Measurements from ENCODE around the gene CR1L. TPM values are rescaled to one million over a fixed set of nuclear protein-coding genes. Genes with fewer than 3 reads are reported as not detected.
"Not testable (repeated sequence)": the region's sequence is repeated elsewhere in the genome, so short reads cannot be mapped to it uniquely, and the experiment has no call there.

CR1L gene
- polyA plus RNA-seq (ENCODE audit: low read depth in 6 of 6): not detected

GRCh38 chr1:207644852-207645634, at the start of gene CR1L:
TSS of gene CR1L (plus strand) at chr1:207645133. CDS start at chr1:207645234, 101 bp downstream.
- Mint-ChIP-seq H3K27ac (peak within 1 kb of the TSS in 4 of 6 donors; percentile 1 to 83 (median 36)), H3K4me1 (peaks cover 6 to 15% (median 13%) of the 10 kb centered on the region in 3 donors), H3K27me3 (no peaks in the 10 kb centered on the region), H3K4me3 (peak within 1 kb of the TSS; percentile 68 to 92 (median 86)), H3K9me3 (no peaks in the 10 kb centered on the region), H3K36me3 (peaks cover 0 to 7% of the 10 kb centered on the region in 2 donors)
- ATAC-seq (ENCODE audit: low read depth in 2 of 2): peak; percentile 98 to 99
- DNase-seq: peak; percentile 77

- Mint-ChIP-seq H3K4me3 (no peak overlapping the region), H3K9me3 (no peaks in the 10 kb centered on the region), H3K36me3 (peaks cover 15 to 23% of the 10 kb centered on the region in 2 donors), H3K4me1 (no peaks in the 10 kb centered on the region), H3K27ac (no peak overlapping the region), H3K27me3 (no peaks in the 10 kb centered on the region)
- ATAC-seq (ENCODE audit: low read depth in 2 of 2) (no peak), DNase-seq (no peak)
Observed at GRCh38 chr1:207603777-207604176, 41.2 kb upstream of the CR1L start.

- H3K27ac Mint-ChIP-seq: peak overlapping the region in 1 of 6 donors; percentile 30
Observed at GRCh38 chr1:207605444-207606361, 39.2 kb upstream of the CR1L start.

GRCh38 chr1:207606362-207606755, 38.6 kb upstream of the CR1L start:
- no peaks in the 10 kb centered on the region for H3K4me1 Mint-ChIP-seq
- DNase-seq (no peak), ATAC-seq (ENCODE audit: low read depth in 2 of 2) (no peak)
- peak overlapping the region in 1 of 6 donors; percentile 50 for H3K27ac Mint-ChIP-seq
- no peaks in the 10 kb centered on the region for H3K27me3 Mint-ChIP-seq
- H3K4me3 Mint-ChIP-seq: no peak overlapping the region
- no peaks in the 10 kb centered on the region for H3K9me3 Mint-ChIP-seq
- H3K36me3 Mint-ChIP-seq: peaks cover 7 to 41% of the 10 kb centered on the region in 2 donors

More at GRCh38 chr1:207605444-207606361, 39.2 kb upstream of the CR1L start:
- Mint-ChIP-seq H3K36me3 (peaks cover 7 to 34% of the 10 kb centered on the region in 2 donors), H3K27me3 (no peaks in the 10 kb centered on the region), H3K9me3 (no peaks in the 10 kb centered on the region), H3K4me1 (no peaks in the 10 kb centered on the region), H3K4me3 (no peak overlapping the region)
- no peak for DNase-seq
- no peak for ATAC-seq (ENCODE audit: low read depth in 2 of 2)

GRCh38 chr1:207612762-207613161, 32.2 kb upstream of the CR1L start:
- Mint-ChIP-seq H3K9me3 (no peaks in the 10 kb centered on the region), H3K27ac (peak overlapping the region in 1 of 6 donors; percentile 24), H3K4me1 (peaks cover 0 to 4% (median 0%) of the 10 kb centered on the region in 3 donors), H3K4me3 (no peak overlapping the region), H3K27me3 (no peaks in the 10 kb centered on the region), H3K36me3 (peaks cover 36 to 53% of the 10 kb centered on the region in 2 donors)
- DNase-seq (no peak), ATAC-seq (ENCODE audit: low read depth in 2 of 2) (no peak)

- H3K4me1 Mint-ChIP-seq: peaks cover 0 to 7% (median 6%) of the 10 kb centered on the region in 3 donors
- ATAC-seq (ENCODE audit: low read depth in 2 of 2) (peak; percentile 76 to 94), DNase-seq (peak; percentile 18)
- peaks cover 37 to 39% of the 10 kb centered on the region in 2 donors for H3K36me3 Mint-ChIP-seq
- no peaks in the 10 kb centered on the region for H3K9me3 Mint-ChIP-seq
- peak overlapping the region in 2 of 6 donors; percentile 68 to 84 for H3K27ac Mint-ChIP-seq
- H3K4me3 Mint-ChIP-seq: no peak overlapping the region
- no peaks in the 10 kb centered on the region for H3K27me3 Mint-ChIP-seq
Observed at GRCh38 chr1:207619871-207620542, 24.9 kb upstream of the CR1L start.

- Mint-ChIP-seq H3K27me3 (no peaks in the 10 kb centered on the region), H3K4me3 (no peak overlapping the region), H3K4me1 (peaks cover 0 to 7% (median 6%) of the 10 kb centered on the region in 3 donors), H3K27ac (no peak overlapping the region), H3K36me3 (peaks cover 42 to 44% of the 10 kb centered on the region in 2 donors), H3K9me3 (peaks cover 0 to 2% (median 0%) of the 10 kb centered on the region in 7 donors)
- ATAC-seq (ENCODE audit: low read depth in 2 of 2) (no peak), DNase-seq (no peak)
Observed at GRCh38 chr1:207620543-207620893, 24.4 kb upstream of the CR1L start.

GRCh38 chr1:207625504-207626071, 19.3 kb upstream of the CR1L start:
- peaks cover 33 to 45% of the 10 kb centered on the region in 2 donors for H3K36me3 Mint-ChIP-seq
- H3K9me3 Mint-ChIP-seq; H3K4me1 Mint-ChIP-seq; H3K27me3 Mint-ChIP-seq; H3K4me3 Mint-ChIP-seq; H3K27ac Mint-ChIP-seq; ATAC-seq (ENCODE audit: low read depth in 2 of 2); DNase-seq: not testable (repeated sequence)

- no peaks in the 10 kb centered on the region for H3K27me3 Mint-ChIP-seq
- H3K36me3 Mint-ChIP-seq: peaks cover 34 to 57% of the 10 kb centered on the region in 2 donors
- DNase-seq (no peak), ATAC-seq (ENCODE audit: low read depth in 2 of 2) (no peak)
- peaks cover 0 to 2% (median 0%) of the 10 kb centered on the region in 7 donors for H3K9me3 Mint-ChIP-seq
- H3K27ac Mint-ChIP-seq: no peak overlapping the region
- H3K4me3 Mint-ChIP-seq: no peak overlapping the region
- no peaks in the 10 kb centered on the region for H3K4me1 Mint-ChIP-seq
Observed at GRCh38 chr1:207626972-207627337, 18.0 kb upstream of the CR1L start.

- Mint-ChIP-seq H3K4me3 (no peak overlapping the region), H3K9me3 (peaks cover 0 to 2% (median 0%) of the 10 kb centered on the region in 7 donors), H3K27me3 (no peaks in the 10 kb centered on the region), H3K36me3 (peaks cover 33 to 59% of the 10 kb centered on the region in 2 donors), H3K4me1 (no peaks in the 10 kb centered on the region), H3K27ac (peak overlapping the region in 1 of 6 donors; percentile 7)
- no peak for ATAC-seq (ENCODE audit: low read depth in 2 of 2)
- no peak for DNase-seq
Observed at GRCh38 chr1:207627496-207627895, 17.4 kb upstream of the CR1L start.

- H3K9me3 Mint-ChIP-seq: peaks cover 0 to 2% (median 0%) of the 10 kb centered on the region in 7 donors
- no peak for ATAC-seq (ENCODE audit: low read depth in 2 of 2)
- peak overlapping the region in 2 of 6 donors; percentile 2 to 49 for H3K27ac Mint-ChIP-seq
- no peak for DNase-seq
- H3K4me1 Mint-ChIP-seq: no peaks in the 10 kb centered on the region
- H3K36me3 Mint-ChIP-seq: peaks cover 39 to 59% of the 10 kb centered on the region in 2 donors
- no peak overlapping the region for H3K4me3 Mint-ChIP-seq
- no peaks in the 10 kb centered on the region for H3K27me3 Mint-ChIP-seq
Observed at GRCh38 chr1:207628776-207629175, 16.2 kb upstream of the CR1L start.

GRCh38 chr1:207631137-207631536, 13.8 kb upstream of the CR1L start:
- no peak for DNase-seq
- H3K27ac Mint-ChIP-seq: peak overlapping the region in 1 of 6 donors; percentile 29
- peaks cover 38 to 59% of the 10 kb centered on the region in 2 donors for H3K36me3 Mint-ChIP-seq
- H3K27me3 Mint-ChIP-seq: no peaks in the 10 kb centered on the region
- H3K4me3 Mint-ChIP-seq: no peak overlapping the region
- no peak for ATAC-seq (ENCODE audit: low read depth in 2 of 2)
- H3K4me1 Mint-ChIP-seq: no peaks in the 10 kb centered on the region
- no peaks in the 10 kb centered on the region for H3K9me3 Mint-ChIP-seq

GRCh38 chr1:207633226-207633625, 11.7 kb upstream of the CR1L start:
- no peaks in the 10 kb centered on the region for H3K27me3 Mint-ChIP-seq
- no peak for DNase-seq
- peaks cover 38 to 49% of the 10 kb centered on the region in 2 donors for H3K36me3 Mint-ChIP-seq
- H3K9me3 Mint-ChIP-seq: no peaks in the 10 kb centered on the region
- H3K4me1 Mint-ChIP-seq: no peaks in the 10 kb centered on the region
- H3K4me3 Mint-ChIP-seq: no peak overlapping the region
- ATAC-seq (ENCODE audit: low read depth in 2 of 2): no peak
- peak overlapping the region in 2 of 6 donors; percentile 4 to 5 for H3K27ac Mint-ChIP-seq

Data from naive B cell (primary cell).